CD4-positive, alpha-beta T cell treated with Interleukin-21 for 1 hour (primary cell): ENCODE measurements around the gene SERPINE3.

Experiments used
- DNase-seq: peaks from one replicate; pipeline ENCODE4 v3.0.0-alpha.2; 2020

Gene SERPINE3

DNA sequence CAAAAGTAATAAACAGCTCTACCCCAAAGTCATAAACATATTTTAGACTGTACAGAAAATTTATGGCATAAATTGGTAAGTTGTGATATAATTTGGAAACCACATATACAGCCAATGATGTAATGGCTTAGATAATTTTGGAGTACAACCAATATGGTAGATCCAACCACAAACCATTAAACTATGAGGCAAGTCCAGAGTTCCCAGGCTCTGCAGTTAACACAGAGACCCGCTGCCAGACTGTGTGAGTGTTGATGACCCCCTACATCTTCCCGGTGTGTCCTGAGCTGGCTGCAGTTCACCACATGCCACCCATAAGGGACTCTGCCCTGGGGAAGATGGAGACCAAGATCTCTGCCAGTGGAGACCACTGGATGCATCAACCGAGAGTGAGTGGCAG is 9.9 kb upstream of the SERPINE3 start:
- no peak for DNase-seq

DNA sequence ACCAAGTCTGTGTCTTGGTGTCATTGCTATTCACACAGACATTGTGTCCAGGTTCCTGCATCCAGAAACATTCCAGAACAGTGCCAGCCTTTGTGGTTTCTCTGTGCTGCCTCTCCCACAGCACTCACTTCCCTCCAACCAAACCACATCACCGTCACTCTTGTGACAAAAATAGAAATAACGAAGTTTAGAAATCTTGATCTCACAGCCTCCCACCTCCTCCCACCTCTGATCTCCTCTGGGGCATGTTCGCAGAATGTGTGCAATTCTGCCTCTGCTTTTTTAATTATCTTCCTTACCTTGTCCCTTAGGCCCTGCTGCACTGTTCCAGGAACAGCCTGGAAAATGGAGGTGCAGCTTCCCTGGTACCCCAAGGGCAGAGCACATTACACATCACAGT is 8.7 kb upstream of the SERPINE3 start:
- no peak for DNase-seq

DNA sequence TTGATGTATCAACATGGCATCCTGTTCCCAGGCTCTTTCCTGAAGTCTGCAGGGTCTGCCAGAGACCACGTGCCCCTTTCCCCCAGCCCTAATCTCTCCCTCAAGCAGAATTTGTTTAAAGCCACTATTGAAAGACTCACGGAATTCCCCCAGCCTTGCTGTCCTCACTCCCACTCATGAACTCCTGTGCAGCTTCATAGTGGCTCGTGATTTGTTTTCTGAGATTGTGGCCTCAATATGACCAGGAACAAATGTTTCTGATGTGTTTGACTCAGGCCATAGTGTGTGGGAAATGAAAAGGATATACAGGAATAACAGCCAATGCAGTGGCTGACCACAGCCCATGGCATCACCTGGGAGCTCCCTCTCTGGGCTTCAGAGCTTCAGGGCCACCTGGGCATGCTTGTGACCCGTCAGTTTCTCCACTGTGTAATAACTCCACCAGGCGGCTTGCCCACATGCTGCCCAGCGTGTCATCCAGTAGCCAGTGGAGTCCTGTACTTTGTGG is 8.1 kb upstream of the SERPINE3 start:
- DNase-seq = no peak

DNA sequence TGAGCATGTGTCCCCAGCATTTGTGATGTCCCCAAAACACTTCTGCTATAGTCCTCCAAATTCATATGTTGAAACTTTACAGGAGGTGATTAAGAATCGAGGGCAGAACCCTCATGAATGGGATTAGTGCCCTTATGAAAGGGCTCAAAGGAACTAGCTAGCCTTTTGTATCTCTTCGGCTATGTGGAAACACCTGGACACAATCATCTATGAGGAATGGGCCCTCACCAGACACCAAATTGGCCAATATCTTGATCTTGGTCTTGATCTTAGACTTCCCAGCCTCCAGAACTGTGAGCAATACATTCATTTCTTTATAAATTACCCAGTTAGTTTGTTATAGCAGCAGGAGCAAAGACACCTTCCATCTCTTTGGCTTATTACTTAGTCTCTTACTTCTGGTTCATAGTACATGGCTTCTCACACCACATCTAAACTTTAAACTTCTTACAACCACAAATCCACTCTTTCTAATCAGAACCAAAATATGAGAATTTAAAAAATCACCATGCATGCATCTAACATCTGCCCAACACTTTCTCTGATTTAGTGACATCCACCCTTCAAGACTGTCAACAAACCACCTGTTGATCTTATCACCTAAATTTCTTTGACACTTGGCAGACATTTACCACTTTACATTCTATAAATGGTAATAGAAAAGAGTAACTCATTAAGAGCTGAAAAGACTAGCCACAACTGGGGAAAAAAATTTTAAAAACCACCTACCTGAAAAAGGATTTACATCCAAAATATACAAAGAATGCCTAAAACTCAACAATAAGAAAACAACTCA is 6.7 kb upstream of the SERPINE3 start:
- no peak for DNase-seq

DNA sequence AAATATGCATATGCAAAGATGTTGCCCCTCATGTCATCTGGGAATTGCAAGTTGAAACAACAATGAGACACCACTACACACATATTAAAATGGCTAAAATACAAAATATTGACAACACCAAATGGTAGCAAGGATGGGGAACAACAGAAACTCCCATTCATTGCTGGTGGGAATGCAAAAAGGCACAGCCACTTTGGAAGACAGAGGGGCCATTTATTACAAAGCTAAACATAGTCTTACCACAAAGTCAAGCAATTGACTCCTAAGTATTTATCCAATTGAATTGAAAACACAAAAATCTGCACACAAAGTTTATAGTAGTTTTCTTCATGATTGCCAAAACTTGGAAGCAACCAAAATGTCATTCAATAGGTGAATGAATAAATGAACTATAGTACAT is 6.1 kb upstream of the SERPINE3 start:
- no peak for DNase-seq

DNA sequence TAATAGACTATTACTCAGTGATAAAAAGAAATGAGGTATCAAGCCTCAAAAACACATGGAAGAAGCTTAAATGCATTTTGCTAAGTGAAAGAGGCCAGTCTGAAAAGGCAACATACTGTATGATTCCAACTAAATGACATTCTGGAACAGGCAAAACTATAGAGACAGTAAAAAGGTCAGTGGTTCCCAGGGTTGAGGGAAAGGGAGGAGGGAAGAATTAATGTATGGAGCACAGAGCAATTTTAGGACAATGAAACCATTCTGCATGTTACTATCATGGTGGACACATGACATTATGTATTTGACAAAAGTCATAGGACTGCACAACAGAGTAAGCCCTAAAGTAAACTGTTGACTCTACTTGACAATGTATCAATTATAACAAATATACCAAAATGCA is 5.7 kb upstream of the SERPINE3 start:
- no peak for DNase-seq

DNA sequence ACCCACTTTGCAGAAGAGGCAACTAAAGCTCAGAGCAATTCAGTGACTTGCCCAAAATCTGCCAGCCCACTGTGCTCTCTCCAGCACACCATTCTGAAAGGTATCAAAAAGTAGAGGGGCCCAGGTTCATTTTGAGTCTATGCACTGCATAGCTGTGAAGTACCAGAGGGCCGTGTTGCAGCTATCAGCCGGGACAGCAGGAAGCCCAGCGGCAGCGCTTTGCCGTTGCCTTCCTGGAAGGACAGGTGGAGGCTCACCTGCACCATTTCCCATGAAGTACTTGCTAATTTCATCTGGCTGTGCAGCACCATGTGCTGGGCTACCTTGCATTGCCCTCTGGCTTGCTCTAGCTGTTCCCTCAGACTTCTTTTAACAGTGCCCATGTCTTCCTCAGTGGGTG is 2.7 kb upstream of the SERPINE3 start:
- DNase-seq = no peak

DNA sequence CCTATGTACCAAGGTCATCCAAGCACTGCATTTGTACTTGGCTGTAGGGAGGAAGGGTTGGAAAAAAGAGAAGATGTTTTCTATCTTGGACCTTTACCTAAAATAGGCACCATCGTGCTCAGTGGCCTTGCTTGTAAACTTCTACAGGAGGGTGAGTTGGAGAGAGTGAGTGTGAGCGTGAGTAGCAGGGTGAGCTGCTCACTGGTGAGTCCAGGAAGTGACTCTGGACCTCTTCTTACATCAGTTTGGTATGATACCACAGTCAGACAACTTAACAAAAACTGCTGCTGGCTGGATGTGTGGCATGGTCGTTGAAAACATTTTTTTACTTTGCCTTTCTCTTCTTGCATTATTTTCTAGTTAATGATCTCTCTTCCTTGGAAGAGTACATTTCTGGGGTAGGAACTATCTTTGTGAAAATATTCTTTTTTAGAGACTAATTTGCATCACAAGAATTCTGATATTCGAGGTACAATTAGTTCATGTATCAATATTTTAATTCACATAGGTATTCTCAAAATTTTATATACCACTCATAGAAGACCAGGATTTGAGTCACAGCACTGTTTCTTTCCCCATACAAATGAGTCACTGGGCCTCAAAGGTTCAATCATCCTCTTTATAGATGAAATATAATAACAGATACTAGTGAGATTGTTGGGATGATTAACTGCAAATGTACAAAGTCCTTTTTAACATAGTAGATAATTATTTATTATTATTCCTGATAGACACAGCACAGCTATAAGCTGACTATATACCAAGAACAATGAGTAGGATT is 651 bp downstream of the SERPINE3 start:
- no peak for DNase-seq

DNA sequence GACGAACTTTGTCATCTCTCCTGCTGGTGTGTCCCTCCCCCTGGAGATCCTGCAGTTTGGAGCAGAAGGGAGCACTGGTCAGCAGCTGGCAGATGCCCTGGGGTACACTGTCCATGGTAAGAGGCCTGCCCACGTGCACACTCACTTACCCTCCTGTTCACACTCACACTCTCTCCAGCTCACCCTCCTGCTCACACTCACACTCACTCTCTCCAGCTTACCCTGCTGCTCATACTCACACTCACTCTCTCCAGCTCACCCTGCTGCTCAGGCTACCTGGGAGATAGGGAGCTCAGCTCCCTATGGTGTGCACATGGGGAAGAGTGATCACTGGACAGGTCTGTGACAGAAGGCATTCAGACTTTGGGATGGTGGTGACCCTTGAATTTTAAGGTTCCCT is 1.7 kb downstream of the SERPINE3 start:
- no peak for DNase-seq

DNA sequence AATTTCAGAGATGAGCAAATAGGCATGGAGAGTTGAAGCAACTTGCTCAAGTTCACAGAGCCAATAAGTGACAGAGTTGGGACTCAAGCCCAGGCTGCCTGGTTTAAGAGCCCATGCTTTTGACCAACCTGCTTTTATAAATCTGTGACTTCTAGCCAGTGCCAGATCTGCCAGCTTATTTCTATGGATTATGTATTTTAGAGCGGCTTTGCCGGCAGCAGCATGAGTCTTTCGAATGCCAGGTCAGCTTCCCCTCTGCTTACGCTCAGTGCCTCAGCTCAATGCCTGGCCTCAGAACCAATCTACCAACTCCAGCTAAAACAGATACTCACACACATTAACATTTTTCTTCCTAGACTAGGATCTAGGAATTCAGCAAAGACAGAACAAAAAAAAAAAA is 2.3 kb downstream of the SERPINE3 start:
- no peak for DNase-seq

DNA sequence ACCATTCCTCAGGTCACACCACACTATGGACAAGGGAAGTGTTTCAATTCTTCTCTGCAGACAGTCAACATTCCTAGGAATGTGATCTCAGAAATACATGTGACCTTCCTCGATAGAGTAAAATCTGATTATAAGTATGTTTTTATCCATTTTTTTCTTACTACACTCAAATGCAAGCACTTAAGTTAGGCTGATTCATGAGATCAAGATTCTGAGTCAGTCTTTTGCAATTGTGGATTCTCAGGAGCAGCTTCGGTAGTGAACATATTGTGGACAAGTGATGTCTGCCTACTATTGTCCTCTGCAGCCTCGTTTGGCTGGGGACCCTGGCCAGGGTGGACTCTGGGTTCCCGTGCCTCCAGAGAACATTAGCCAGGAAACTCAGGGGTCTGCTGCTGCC is 3.2 kb downstream of the SERPINE3 start:
- DNase-seq = no peak

DNA sequence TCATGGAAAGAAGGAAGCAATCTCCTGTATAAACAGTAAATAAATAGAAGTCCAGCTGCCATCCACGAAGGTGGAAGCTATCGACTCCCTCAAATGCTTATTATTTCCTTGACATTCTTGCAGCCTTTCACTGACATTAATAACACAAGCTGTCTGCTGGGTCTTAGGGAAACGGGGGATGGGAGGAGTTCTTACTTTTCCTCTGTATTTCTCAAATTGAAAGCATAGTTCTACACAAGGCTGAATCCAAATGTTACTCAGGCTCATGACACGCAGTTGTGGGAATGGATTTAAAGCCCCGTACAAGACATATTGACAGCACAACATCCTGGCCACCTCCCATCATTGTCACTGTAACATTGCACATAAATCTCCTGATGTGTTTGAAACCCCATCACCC is 4.0 kb downstream of the SERPINE3 start:
- DNase-seq = no peak

DNA sequence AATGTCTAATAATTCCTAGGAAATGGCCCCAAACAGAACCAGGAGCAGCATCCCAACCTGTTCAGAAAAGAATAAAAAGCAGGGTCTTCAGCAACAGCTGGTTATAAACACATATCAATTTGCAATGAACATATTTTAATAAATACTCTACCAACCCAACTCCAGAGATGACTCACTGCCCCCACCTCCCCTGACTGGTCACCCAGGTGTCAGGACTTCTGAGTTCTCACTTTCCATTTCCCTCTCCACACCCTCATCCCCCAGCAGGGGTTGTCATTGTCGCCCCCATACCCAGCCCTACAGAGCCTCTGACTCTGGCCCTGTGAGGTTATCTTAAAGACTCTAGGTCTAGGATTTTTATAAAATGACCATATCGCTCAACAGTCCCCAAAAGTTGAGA is 6.9 kb downstream of the SERPINE3 start:
- DNase-seq = no peak

DNA sequence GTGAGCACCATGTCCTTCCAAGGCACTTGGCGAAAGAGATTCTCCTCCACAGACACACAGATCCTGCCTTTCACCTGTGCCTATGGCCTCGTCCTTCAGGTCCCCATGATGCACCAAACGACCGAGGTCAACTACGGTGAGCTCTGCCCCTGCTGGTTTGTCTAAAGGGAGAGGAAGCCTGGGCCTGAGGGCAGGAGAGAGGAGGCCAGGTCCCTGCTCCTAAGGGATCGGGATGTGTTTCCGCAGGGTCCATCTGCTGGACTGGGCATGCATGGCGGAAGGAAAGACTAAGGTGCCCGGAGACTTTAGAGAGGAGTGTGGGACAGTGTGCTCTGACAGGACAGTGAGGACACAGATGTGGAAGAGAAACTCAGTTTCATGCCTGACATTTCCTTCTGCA is 7.6 kb downstream of the SERPINE3 start:
- no peak for DNase-seq

DNA sequence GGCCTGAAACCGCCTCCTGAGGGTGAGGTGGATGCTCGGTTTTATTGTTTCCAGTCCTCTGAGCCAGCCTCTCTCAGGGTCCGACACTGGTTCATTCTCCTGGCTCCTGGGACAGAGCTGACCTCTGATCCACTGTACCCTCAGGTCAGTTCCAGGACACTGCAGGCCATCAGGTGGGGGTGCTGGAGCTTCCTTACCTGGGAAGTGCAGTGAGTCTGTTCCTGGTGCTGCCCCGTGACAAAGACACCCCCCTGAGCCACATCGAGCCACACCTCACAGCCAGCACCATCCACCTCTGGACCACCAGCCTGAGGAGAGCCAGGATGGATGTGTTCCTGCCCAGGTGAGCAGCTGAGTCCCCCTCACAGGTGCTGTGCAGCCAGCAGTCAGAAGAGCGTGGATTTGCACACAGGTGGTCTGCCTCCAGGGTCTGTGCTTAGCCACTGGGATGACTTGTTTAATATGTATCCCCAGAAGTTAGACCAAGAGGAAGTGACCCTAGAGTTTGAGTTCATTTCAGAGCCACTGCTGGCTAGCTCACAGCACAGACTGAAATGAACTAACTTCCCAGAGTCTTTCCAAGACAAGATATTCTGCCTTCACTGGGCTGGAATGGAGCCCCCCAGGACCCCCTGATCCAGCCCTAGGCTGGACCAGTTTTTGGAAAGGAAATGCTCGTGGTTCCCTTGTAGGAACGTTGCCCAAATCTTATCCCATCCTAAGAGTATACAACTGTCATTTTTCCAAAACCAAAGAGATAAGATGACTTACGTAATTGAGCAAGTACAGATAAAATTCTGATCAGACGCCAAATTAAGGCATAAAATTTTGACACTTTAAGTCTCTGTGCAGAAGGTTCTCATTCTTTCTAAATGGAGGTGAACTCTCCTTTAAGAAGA is 8.8 kb downstream of the SERPINE3 start:
- no peak for DNase-seq

DNA sequence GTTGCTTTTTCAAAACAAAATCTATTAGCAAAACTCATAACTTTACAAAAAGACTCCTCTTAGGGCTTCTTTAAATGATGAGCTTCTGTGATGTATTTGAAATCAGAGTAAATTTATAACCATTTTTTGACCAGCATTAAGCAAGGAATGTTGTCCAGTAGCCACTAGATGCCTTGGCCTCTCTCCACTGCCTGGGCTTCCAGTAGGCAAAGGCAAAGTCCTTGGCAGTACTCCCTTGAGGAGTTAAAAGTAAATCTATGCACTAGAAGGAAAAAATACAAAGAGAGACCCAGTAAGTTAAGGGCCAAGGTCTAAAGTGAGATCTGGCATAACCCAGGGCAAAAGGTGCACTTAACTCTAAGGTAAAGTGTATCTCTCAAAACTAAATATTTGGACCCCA is 9.5 kb downstream of the SERPINE3 start:
- no peak for DNase-seq

DNA sequence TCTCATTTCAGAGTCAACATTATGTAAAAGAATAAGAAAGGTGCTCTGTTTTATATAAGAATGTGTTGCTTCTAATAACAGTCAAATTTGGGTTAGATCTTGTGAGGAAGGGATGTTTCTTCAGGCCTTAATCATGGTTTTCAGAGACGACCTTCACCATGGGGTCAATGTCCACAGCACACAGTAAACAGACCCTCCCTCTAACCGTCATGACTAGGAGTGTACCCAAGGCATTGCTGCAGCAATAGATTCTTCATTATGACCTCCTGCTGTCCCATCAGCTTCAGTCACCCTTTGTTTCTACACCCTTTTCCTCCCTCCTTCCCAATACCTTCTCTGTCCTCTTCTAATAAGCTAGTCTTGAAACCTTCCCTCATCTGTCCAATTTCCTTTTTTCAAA is 15.7 kb downstream of the SERPINE3 start:
- no peak for DNase-seq

DNA sequence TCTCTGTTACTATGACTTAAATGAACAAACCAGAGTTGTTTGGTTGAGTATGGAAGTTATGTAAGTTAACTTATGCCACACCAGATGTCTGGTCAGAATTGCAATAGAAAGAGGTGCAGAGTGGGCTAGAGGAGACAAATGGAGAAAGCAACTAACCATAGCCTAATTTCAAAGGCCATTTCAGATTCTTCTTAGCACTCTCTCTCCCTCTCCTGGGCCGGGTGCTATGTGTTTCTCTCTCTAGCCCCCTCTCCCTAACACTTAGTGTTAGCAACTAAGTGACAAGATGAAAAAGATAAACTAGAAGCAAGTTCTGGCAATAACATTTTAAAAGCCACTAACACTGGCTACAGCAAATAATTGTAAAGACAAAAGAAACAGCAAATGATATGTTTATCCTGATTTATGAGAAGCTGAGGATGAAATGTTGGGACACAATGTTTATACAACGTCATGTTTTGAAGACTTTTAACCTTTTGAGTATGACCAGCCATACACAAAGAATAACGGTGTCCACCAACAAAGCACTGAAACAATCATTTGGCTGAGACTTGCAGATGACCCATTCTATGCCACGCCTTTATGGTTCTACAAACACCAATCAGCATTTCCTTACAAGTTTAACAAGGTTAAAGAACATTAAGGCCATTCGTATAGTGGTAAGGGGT is 18.6 kb downstream of the SERPINE3 start:
- no peak for DNase-seq

DNA sequence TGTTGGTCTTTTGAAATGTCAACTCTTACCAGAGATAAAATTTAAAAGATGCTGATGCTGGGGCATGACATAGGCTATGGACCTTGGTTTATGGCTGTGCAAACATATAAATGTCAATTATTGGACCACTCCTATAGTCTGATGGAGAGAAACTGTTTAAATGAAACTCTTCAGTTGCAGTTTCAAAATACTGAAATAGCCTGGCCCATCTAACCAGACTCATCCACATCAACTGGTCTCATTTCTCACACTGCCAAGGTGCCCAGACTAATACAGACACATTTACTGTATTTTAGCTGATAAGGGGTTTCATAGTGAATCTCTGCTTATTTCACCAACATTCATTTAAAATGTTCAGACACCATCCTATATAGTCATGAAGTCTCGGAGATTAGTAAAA is 19.9 kb downstream of the SERPINE3 start:
- no peak for DNase-seq

DNA sequence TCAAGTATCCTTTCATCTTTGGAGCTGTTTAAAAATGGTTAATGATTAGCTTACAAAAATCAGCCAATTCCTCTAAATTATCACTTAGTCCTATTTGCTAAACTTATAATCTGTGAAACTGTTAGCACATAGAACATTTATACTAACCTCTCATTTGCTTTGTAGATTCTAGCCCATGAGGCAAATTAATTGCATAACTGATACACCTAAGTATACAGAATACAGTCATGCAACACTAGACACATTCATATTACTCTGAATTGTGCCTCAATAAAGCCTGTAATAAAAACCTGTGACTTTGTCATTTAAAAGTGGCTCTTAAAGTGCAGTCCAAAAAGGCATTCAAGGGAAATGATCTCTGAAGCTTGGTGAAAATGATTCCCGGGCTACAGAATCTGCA is 21.0 kb downstream of the SERPINE3 start:
- no peak for DNase-seq

DNA sequence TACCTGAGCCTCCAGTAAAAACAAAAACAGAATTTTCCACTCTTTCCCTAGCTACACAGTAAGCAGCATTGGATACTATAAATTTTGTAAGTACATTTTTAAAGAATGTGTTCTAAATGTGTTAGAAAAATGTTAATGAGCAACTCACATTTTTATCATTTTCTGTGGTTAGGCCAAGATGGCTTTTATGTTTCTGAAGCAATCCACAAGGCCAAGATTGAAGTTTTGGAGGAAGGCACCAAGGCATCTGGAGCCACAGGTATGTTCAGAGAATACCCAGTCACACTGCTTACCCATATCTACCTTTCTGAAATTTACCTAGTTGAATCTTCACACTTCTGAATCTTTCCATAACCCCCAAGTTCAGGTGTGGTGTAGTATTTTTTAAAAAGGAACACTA is 21.6 kb downstream of the SERPINE3 start:
- no peak for DNase-seq

DNA sequence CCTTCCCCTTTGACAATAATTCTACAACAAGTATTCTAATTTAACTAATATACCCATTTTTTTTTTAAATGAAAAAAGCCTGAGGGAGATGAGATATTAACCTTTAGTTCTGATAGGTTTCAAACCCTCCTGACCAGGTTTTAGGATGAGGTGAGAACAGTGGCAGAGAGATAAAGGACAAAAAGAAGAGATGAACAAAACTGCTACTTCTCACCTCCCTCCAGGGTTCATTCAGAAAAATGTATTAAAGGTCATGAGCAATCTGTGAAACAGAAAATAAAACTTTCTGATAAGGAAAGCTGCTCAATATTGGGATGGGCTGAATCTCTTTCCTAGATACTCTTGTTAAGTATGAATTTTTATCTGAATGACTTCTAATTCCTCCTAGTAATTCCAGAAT is 24.1 kb downstream of the SERPINE3 start:
- no peak for DNase-seq
